Panc1 (cell line): ENCODE results near the gene NPAS3. TPM values are rescaled to one million over a fixed set of nuclear protein-coding genes. Genes with fewer than 3 reads are reported as not detected.

Source experiments
- ATAC-seq: fragments of 200-7000 bp; cut with Tn5 transposase; 2 replicates; pipeline ENCODE4 v1.9.1; 2020; ENCODE audit warnings: mild to moderate bottlenecking, moderate library complexity
- BruUV-seq: library from RNA; stranded (reverse); fragments of 400-500 nt; replicated peaks from 2 replicates; lab custom pipeline; 2021; lab: Mats Ljungman, UMichigan
- CTCF ChIA-PET: fragments of 300-600 bp; sonication (Branson Sonifier 250); formaldehyde crosslinking; loops from one replicate; lab custom pipeline; 2022; ENCODE audit warnings: antibody characterized with exemption; lab: Charles Lee
- POLR2A ChIA-PET: fragments of 300-600 bp; sonication (Branson Sonifier 250); formaldehyde crosslinking; loops from one replicate; lab custom pipeline; 2022; ENCODE audit warnings: antibody characterized with exemption; lab: Charles Lee
- DNase-seq: peaks from one replicate; pipeline ENCODE4 v3.0.0-alpha.2; 2010; ENCODE audit warnings: low read depth, low spot score
- H3K27ac ChIP-seq: 2 replicates; pipeline ENCODE4 v1.5.1; 2011; ENCODE audit warnings: mild to moderate bottlenecking, low read length, inconsistent platforms
- H3K27me3 ChIP-seq: fragments of 200-500 bp; sonication (Bioruptor generic); 2 replicates; pipeline ENCODE4 v1.6.0; 2014; ENCODE audit warnings: low read length, inconsistent platforms; ENCODE audit not compliant: control insufficient read depth, insufficient read depth
- H3K36me3 ChIP-seq: fragments of 200-500 bp; sonication (Bioruptor generic); 2 replicates; pipeline ENCODE4 v1.5.1; 2014; ENCODE audit warnings: inconsistent platforms, mild to moderate bottlenecking, low read length, moderate library complexity; ENCODE audit not compliant: control insufficient read depth, insufficient read depth
- H3K4me1 ChIP-seq: 2 replicates; pipeline ENCODE4 v1.5.1; 2011; ENCODE audit warnings: inconsistent platforms, mild to moderate bottlenecking, low read length, moderate library complexity; ENCODE audit not compliant: control insufficient read depth, insufficient read depth
- H3K4me3 ChIP-seq, 2 experiments: 2 replicates each; pipeline ENCODE4 v1.5.1; 2011 to 2012; ENCODE audit warnings: low read depth in 2 of 2, low read length in 2 of 2, mild to moderate bottlenecking in 2 of 2, inconsistent platforms in 1 of 2, moderate library complexity in 1 of 2
- H3K9me3 ChIP-seq: fragments of 200-500 bp; sonication (Bioruptor generic); 2 replicates; pipeline ENCODE4 v1.5.1; 2014; ENCODE audit warnings: low read depth, mild to moderate bottlenecking, inconsistent platforms, low read length, moderate library complexity; ENCODE audit not compliant: control insufficient read depth, insufficient read depth
- POLR2AphosphoS5 ChIP-seq: IDR thresholded peaks from 2 replicates; pipeline ENCODE4 v1.6.1; 2012; ENCODE audit warnings: mild to moderate bottlenecking, low read depth, low read length, moderate library complexity
- REST ChIP-seq, 2 experiments: IDR thresholded peaks; 2 replicates each; pipeline ENCODE4 v1.6.1; 2011 to 2012; ENCODE audit warnings: low read depth in 2 of 2, control low read depth in 1 of 2, low read length in 1 of 2, mild to moderate bottlenecking in 1 of 2, moderate library complexity in 1 of 2; ENCODE audit not compliant: insufficient read depth in 1 of 2
- SIN3A ChIP-seq: IDR thresholded peaks from 2 replicates; pipeline ENCODE4 v1.6.1; 2012; ENCODE audit warnings: low read depth, mild to moderate bottlenecking, low read length, moderate library complexity, borderline replicate concordance; ENCODE audit not compliant: insufficient read depth
- TCF7L2 ChIP-seq: IDR thresholded peaks from 2 replicates; pipeline ENCODE4 v1.6.1; 2011; ENCODE audit warnings: mild to moderate bottlenecking, low read depth, low read length, inconsistent platforms
- in situ Hi-C: cut with HindIII; loops from 2 replicates; pipeline ENCODE4 v1.10.0; 2016; ENCODE audit warnings: low sequenced_read_pairs, low pct_unique_long_range_greater_than_20kb
- intact Hi-C: fragments of 100-400 bp; cut with micrococcal nuclease; formaldehyde crosslinking; loops from one replicate; pipeline ENCODE4 v1.10.0; 2022; ENCODE audit not compliant: unreplicated experiment
- total RNA-seq: library from RNA; stranded (reverse); gene quantifications from one replicate; pipeline ENCODE4 v1.2.1, GENCODE V29; 2021; ENCODE audit not compliant: unreplicated experiment
- TF ChIP-seq, protein P1 (sequence below): fragments of 450-650 bp; IDR thresholded peaks from 2 replicates; pipeline ENCODE4 v1.5.1; 2017; ENCODE audit warnings: mild to moderate bottlenecking

NPAS3 gene
- total RNA-seq, 1 experiment from 2014 or later, result 0.23 TPM

- ChIA-PET CTCF (no interaction called here), POLR2A (no interaction called here)
- DNase-seq, result no peak
- no peaks in the 10 kb centered on the region for H3K9me3 ChIP-seq
- in situ Hi-C loops, result no loop called here
- ATAC-seq, result no peak
- H3K4me3 ChIP-seq, result no peak overlapping the region
- H3K4me1 ChIP-seq, result no peaks in the 10 kb centered on the region
- no peaks in the 10 kb centered on the region for H3K27me3 ChIP-seq
- intact Hi-C loops, result no loop called here
- TF ChIP-seq SIN3A (no peak), TCF7L2 (no peak), REST (IDR thresholded peaks at IDR 0.05; ENCODE audit: insufficient read depth in 1 of 2, low read depth in 2 of 2, low read length in 1 of 2) (no peak), POLR2AphosphoS5 (no peak)
- TF ChIP-seq, protein P1, sequence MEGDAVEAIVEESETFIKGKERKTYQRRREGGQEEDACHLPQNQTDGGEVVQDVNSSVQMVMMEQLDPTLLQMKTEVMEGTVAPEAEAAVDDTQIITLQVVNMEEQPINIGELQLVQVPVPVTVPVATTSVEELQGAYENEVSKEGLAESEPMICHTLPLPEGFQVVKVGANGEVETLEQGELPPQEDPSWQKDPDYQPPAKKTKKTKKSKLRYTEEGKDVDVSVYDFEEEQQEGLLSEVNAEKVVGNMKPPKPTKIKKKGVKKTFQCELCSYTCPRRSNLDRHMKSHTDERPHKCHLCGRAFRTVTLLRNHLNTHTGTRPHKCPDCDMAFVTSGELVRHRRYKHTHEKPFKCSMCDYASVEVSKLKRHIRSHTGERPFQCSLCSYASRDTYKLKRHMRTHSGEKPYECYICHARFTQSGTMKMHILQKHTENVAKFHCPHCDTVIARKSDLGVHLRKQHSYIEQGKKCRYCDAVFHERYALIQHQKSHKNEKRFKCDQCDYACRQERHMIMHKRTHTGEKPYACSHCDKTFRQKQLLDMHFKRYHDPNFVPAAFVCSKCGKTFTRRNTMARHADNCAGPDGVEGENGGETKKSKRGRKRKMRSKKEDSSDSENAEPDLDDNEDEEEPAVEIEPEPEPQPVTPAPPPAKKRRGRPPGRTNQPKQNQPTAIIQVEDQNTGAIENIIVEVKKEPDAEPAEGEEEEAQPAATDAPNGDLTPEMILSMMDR, result no peak
- no peaks in the 10 kb centered on the region for H3K36me3 ChIP-seq
- no peak overlapping the region for H3K27ac ChIP-seq
- BruUV-seq, result no TSS peak
Observed at GRCh38 chr14:33120966-33121365, 182.3 kb downstream of the NPAS3 start.

DNA sequence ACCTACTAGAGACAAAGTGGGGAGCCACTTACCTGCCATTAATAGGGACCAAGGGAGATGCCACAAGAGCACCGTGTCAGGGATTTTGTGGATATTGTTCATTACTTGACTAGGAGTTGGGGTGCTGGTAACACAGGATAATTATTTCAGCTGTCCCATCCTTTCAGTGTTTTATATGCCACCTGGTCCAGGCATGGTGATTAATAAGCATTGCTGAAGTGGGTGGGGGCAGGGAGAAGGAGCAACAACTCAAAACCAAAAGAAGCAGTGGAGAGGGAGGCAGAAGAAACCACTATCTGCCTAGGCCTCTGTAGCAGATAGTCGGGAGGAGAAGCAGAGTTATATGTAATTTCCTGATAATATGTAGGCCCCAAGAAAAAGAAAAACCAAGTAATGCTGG, 184.6 kb downstream of the NPAS3 start:
- POLR2A ChIA-PET, result no interaction called here
- in situ Hi-C loops (no loop called here), intact Hi-C loops (no loop called here)
- Histone ChIP-seq H3K4me1 (no peaks in the 10 kb centered on the region), H3K36me3 (no peaks in the 10 kb centered on the region), H3K27ac (no peak overlapping the region), H3K4me3 (no peak overlapping the region), H3K27me3 (no peaks in the 10 kb centered on the region), H3K9me3 (no peaks in the 10 kb centered on the region)
- TF ChIP-seq SIN3A, result no peak
- TF ChIP-seq REST (IDR thresholded peaks at IDR 0.05; ENCODE audit: insufficient read depth in 1 of 2, low read depth in 2 of 2, low read length in 1 of 2), result no peak
- TF ChIP-seq, protein P1, result no peak
- no peak for TF ChIP-seq TCF7L2
- no peak for TF ChIP-seq POLR2AphosphoS5
- DNase-seq, result no peak
- no TSS peak for BruUV-seq
- CTCF ChIA-PET, result no interaction called here
- no peak for ATAC-seq
